GM21723 (cell line): ENCODE measurements around the gene ATXN7.

Experiments
- ATAC-seq: cut with Tn5 transposase; IDR thresholded peaks from one replicate; pipeline ENCODE4 v1.9.1; 2021; ENCODE audit warnings: mild to moderate bottlenecking, moderate library complexity; ENCODE audit not compliant: unreplicated experiment

ATXN7 gene

DNA sequence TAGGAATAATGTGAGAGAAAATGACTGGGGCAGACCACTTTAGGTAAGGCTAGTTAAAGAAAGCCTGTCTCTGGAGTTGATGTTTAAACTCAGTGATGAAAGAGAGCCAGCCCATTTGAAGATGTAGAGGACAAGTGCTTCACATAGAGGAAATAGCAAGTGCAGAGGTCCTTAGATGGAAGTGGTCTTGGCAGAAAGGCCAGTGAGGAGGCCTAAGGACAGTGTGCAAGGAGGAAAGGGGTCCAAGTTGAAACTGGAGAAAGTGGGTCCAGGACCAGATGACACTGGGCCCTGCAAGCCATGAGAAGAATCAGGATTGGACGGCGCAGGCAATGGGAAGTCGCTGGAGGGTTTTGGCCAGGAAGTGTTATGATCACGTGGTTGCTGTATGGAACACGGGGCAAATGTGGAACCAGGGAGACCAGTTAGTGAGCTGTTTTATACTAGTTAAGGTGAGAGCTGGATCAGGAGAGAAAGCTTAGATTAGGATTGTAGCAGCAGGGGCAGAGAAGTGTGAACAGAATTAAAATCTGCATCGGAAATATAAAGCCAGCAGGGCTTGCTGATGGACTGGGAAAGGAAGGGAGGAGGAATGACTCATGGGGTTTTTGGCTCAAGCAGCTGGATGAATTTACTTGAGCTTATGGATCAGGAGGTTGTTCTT lies 96.5 kb downstream of the ATXN7 start:
- ATAC-seq, result no peak

GRCh38 chr3:63961891-63962290 lies 98.2 kb downstream of the ATXN7 start:
- peak; percentile 64 for ATAC-seq

GRCh38 chr3:63963496-63963895 lies 99.8 kb downstream of the ATXN7 start:
- no peak for ATAC-seq

DNA sequence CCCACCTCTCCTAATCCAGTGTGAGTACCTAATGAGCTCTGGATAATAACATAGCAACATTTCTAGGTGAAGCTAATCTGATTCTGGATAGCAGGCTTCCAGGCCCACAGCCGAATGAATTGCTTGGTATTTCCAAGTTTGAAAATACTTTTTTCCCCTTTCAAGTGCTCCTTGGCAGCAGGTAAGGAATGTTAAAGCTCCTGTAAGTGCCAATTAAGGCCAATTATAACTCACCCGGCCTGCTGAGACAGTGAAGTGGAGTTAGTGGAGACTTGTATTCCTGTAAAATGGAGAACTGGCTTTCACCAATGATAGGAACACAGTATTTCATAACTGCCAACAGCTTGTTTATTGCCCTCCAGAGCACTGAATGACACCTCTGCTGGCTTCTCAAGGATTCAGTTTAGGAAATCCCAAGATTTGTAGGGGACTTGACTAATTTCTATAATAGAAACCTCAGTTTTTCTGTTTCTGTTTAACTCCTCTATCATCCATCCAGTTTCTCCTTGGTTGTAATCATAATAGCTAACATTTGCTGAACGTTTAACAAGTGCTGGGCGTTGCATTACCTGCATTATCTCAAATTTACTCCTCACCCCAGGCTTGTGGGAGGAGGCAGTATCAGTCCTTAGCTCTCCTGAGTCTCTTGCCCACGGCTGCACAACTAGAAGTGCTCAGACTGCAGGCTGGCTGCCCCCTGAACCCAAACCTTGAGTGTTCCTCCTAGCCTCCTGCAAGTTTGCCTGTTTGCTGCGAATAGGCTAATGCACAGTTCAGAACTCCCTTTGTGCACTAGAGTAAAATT lies 101.2 kb downstream of the ATXN7 start:
- no peak for ATAC-seq

GRCh38 chr3:63966007-63966406 lies 102.3 kb downstream of the ATXN7 start:
- no peak for ATAC-seq

DNA sequence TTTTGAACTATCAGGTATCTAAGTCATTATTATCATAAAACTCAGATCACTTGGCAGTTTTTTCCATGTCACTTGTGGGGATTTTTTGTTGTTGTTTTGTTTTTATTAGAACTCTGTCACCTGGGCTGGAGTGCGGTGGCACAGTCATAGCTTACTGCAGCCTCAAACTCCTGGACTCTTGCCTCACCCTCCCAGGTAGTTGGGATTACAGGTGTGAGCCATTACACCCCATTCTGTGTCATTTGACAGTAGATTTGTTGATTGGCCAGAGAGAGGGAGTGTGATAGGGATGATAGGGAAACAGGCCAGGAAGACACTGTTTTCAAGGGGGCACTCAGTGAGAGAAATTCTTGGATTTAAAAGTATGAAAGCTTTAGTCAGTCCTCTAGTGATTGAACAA lies 103.2 kb downstream of the ATXN7 start:
- ATAC-seq, result no peak

- ATAC-seq, result peak; percentile 58
These were observed 104.3 kb downstream of the ATXN7 start for GRCh38 chr3:63967675-63968611.

DNA sequence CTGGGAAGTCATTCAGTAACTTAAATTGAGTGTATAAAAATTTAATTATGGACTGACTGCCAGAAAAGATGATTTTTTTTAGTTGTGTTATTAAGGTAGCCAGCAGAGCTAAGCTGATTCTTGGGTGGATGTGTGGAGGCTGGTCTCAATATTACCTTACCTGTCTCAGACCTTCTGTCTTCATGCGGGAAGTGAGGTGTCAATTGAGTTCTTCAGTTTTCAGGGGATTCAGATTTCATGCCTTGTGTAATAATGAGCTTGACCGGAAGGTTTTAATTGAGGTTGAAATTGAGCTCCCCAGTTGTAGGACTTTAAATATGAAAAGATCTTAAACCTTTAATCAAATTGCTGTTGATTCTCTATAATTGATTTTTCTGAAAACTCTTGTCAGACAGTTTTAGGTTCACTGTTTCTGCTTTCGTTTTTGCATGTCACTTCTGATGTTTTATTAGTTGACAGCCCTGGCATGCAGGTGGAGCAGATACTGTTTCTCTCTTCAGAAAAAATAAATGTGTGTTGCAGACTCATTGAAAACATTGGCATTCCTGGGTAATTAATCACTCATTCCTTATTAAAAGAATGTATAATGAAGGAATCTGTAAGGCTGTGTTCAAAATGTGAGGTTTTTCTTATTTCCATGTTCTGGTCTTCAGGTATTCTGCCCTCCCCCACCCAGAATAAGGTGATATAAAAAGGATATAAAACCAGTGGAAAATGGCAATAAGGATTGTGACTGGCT lies 105.1 kb downstream of the ATXN7 start:
- ATAC-seq, result peak; percentile 27

DNA sequence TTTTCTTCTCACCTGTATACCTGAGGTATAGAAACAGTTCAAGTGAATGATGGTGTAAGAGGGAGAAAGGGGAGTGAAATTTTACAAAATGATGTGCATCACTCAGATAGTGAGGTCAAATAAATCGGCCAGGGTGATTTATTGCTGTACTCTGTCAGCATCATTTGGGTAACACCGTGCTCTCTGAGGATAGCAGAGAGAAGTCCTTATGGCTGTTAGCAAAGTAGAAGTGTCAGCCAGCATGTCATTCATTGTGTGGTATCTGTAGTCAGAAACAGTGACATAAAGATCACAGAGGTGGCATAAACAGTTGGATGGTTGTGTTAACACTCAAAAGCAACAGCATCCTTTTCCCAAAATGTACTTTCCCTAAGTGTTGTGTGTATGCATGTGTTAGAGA lies 106.2 kb downstream of the ATXN7 start:
- ATAC-seq, result no peak

DNA sequence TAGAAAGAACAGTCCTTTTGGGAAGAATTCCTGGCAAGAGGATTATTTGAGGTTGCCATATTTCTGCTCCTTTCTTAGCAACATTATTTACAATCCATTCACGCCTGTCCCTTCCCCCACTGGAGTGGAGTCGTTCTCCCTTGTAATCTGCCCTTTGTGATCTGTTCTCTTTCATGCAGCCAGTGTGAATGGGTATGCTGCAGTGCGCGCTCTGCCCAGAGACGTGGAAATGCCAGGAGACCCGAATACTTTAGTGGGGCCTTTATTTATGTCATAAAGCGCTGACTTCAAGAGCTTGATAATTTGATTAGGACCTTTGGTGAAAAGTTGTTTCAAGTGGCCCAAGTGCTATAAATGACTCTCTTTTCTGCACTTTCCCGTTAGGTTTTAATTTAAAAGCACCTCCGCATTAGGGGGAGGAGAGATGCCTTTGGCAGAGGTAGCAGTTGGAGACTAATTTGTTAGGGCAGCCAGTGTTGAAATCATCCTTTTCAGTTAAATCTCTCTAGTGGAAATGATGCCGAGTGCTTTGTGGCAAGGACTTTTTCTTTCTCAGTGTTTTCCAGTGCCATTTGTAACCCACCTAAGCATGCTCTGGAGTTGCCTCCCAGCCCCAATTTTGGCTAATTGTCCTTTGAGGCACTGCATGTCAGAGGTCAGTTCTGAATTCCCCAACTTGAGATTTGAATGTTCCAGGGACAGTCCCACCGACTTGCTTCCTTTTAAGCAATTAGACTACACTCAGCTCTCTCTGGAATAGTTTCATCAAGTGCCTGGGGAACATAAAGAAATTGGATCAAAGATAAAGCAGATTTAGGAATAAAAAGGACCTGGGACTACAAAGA lies 107.2 kb downstream of the ATXN7 start:
- no peak for ATAC-seq

DNA sequence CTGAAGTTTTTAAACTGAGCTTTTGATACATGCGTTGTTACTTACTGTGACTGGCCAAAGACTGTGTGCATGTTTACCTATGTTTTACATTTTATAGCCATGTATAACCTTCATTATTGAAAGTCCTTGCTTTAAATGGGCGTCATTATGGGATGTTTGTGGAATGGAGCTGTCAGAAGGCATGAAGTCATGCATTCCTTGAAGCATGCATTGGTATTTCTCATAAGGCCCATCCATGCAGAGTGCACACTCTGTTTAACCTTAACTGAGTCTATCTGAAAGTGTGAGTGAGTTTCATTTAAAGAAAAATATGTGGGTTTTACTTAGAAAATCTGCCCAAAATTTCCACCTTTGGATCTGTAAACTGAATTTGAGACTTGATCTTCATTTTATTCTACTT lies 108.5 kb downstream of the ATXN7 start:
- no peak for ATAC-seq

- no peak for ATAC-seq
These were observed 109.3 kb downstream of the ATXN7 start for GRCh38 chr3:63972987-63973386.

DNA sequence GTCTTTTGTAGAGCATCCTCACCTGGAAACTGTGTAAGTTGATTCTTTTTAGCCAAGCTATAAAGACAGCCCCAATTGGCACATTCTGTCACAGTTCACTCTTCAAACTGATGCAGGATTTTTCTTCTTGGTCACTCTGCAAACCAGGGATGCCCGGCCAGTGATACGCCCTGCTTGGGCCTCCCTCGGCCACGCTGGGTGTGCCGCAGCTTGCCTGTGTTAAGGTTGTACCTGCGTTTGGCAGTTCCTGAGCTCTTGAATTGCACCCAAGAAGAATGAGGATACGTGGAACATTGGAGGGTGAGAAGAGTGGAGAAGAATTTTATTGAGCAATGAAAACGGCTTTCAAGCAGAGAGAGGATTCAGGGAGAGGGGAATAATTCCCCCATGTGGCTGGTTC lies 109.7 kb downstream of the ATXN7 start:
- no peak for ATAC-seq

- no peak for ATAC-seq
These were observed 110.8 kb downstream of the ATXN7 start for GRCh38 chr3:63974451-63974850.

DNA sequence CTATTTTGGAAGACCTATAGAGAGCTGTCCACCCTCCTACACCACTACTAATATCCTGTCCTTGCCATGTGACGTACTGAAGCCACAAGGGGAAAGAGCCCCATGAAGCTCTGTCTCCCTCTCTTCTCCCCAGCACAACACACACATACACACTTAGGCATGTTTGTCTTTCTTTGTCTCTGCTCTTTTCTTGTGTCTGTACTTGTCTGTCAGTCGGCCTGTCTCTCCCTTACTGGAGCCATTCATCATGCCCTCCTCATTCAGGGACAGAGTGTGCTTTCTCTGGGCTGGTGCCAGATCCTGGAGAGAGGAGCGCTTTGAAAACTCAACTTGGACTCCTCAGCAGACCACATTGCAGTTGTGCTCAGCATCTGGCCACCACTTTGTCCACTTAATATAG lies 112.1 kb downstream of the ATXN7 start:
- no peak for ATAC-seq

- no peak for ATAC-seq
These were observed 112.6 kb downstream of the ATXN7 start for GRCh38 chr3:63976161-63976871.

DNA sequence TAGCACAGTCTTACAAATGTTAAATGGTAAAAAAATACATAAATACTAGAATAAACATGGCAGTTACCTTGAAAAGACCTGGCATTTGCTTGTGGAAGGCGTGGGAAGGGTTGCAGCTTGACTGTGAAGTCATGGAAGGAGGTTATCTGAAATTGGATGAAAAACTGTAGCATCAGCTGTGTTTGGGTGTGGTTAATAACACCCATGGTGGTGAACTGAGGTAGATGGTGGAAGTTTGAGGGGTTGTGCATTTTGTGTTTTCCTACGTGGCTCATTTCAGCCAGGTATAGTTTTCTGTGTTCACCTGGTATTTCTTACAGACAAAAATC lies 113.2 kb downstream of the ATXN7 start:
- ATAC-seq, result no peak

DNA sequence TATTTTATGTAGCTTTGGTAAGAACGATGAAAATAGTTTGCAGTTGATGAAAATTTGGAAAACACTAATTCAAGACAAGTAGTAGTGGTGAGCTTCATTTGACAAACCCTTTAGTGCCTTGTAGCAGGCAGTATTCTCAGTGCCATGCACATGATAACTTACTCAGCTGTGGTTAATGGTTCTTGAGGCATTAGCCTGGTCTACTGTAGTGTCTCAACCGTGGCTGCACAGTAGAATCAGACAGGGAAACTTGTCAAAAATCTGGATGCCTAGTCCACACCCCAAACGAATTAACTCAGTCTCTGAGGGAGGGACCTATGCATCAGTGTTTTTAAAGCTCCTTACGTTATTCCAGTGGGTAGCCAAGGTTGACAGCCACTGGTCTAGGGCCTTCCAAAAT lies 114.2 kb downstream of the ATXN7 start:
- no peak for ATAC-seq

GRCh38 chr3:63979093-63979885 lies 115.6 kb downstream of the ATXN7 start:
- ATAC-seq, result no peak
